GM10266 (cell line): ENCODE data around the gene TGM3.

Experiments used
- DNase-seq: peaks from one replicate; pipeline ENCODE4 v3.0.0; 2012; ENCODE audit errors: extremely low spot score
- CTCF ChIP-seq: IDR thresholded peaks from 2 replicates; pipeline ENCODE4 v1.5.1; 2012; ENCODE audit warnings: mild to moderate bottlenecking, low read depth; ENCODE audit not compliant: control insufficient read depth, insufficient read depth; ENCODE audit errors: missing control alignments

Gene TGM3

GRCh38 chr20:2385496-2385895 is 89.7 kb downstream of the TGM3 start:
- TF ChIP-seq CTCF, result no peak
- no peak for DNase-seq

- no peak for DNase-seq
- no peak for TF ChIP-seq CTCF
Observed at GRCh38 chr20:2386516-2387179, 90.8 kb downstream of the TGM3 start.

- TF ChIP-seq CTCF, result peak; percentile 48
- DNase-seq, result peak; percentile 48
Observed at GRCh38 chr20:2387180-2387577, 91.4 kb downstream of the TGM3 start.

GRCh38 chr20:2387580-2387979 is 91.8 kb downstream of the TGM3 start:
- TF ChIP-seq CTCF, result no peak
- no peak for DNase-seq
